GM12801 (cell line): ENCODE results near the gene S100P.

Source experiments
- TF ChIP-seq, protein P1 (sequence below): IDR thresholded peaks from one replicate; pipeline ENCODE4 v1.5.1; 2011; ENCODE audit warnings: control low read depth; ENCODE audit not compliant: insufficient read length; ENCODE audit errors: extremely low read depth

Gene S100P

DNA sequence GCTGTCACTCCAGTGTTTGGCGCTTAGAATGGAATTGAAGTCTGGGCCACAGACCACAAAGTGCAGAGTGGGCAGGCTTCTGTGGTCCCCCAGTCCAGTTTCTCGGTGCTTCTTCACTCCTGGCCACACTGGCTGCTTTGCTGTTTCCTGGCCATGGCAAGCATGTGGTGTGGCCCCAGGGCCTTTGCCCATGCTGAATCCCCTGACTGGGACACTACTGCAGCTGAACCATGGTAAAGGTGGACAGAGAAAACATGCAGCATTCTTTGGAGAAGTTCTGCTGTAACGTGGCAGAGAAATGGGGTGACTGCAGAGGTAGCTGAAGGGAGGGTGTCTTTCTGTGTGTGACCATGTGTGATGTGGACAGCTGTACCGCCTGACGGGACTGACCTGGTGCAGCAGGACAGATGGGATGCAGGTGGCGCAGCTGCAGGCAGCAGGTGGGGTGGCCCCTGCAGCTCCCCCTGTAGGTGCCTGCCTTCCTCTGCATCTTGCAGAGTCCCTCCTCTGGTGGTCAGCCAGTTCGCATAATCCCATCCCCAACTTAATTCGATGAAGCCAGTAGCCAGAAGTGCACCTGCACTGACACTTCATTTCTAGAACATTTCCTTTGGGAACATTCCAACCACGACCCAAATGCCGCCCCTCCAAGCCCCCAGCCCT lies 13.2 kb upstream of the S100P start:
- TF ChIP-seq, protein P1, sequence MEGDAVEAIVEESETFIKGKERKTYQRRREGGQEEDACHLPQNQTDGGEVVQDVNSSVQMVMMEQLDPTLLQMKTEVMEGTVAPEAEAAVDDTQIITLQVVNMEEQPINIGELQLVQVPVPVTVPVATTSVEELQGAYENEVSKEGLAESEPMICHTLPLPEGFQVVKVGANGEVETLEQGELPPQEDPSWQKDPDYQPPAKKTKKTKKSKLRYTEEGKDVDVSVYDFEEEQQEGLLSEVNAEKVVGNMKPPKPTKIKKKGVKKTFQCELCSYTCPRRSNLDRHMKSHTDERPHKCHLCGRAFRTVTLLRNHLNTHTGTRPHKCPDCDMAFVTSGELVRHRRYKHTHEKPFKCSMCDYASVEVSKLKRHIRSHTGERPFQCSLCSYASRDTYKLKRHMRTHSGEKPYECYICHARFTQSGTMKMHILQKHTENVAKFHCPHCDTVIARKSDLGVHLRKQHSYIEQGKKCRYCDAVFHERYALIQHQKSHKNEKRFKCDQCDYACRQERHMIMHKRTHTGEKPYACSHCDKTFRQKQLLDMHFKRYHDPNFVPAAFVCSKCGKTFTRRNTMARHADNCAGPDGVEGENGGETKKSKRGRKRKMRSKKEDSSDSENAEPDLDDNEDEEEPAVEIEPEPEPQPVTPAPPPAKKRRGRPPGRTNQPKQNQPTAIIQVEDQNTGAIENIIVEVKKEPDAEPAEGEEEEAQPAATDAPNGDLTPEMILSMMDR = no peak

DNA sequence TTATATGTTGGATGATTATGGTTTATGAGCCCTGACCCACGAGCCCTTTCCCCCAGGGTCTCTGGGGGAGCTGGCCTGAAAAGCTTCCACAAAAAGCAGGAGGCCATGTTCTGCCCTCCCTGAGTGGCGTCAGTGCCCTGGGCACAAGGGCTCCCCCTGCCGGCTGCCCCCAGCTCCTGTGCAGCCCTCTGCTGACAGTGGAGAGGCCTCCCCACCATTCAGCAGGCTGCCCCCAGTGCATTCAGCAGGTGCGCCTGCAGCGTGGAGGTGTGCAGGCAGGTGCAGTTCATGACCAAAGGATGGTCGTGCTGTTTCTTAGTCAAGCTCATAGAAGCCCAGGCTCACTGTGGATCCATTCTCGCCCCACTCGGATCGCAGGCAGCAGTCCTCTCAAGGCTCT lies 12.5 kb upstream of the S100P start:
- TF ChIP-seq, protein P1 = no peak

DNA sequence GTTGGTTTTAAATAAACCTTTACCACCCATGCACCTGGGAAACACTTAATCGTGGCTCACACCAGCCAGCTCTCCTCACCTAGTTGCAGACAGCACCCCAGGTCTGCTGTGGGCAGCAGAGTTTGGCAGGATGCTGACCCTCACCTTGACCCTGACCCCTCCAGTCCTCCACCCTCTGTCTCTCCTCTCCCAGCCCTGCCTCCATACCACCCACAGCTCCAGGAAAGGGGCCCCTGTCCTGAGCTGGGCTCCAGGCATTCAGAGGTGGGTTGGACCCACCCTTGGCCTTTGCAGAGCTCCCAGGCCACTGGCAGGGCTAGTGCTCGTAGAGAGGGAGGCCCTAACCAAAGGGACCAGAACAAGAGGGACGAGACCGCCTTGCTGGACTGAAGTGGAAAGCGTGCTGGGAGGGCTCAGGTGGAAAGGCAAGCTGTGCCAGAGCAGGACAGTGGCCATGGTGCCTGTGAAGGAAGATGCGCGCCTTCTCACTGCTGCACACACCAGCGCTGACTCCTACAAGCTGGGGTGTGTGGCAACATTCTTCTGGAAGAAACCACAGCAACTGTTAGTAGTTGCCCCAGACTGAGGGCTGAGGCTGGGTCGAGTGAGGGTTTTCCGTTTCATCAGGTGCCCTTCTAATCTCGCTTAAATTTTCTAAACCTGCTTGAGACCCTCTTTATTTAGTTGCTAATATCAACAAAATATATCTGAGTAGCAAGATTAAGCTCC lies 10.7 kb upstream of the S100P start:
- TF ChIP-seq, protein P1 = no peak

DNA sequence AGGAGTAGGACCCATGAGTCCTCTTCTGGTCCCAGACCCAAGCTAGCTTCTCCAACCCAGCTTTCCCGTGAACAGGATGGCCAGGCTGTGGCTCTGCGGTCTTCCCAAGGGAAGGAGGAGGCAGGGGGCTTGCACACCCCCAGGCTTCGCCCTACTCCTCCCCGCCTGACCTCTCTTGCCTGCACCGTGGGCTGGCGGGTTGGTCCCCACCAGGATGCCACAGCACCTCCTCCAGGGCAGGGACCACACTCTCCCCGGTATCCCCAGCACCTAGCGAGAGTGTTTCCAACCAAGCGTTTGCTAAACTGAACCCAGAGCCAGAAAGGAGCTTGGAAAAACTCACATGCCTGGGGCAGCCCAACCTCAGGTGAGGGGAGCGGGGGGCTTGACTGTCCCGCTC lies 9.0 kb upstream of the S100P start:
- TF ChIP-seq, protein P1 = no peak

DNA sequence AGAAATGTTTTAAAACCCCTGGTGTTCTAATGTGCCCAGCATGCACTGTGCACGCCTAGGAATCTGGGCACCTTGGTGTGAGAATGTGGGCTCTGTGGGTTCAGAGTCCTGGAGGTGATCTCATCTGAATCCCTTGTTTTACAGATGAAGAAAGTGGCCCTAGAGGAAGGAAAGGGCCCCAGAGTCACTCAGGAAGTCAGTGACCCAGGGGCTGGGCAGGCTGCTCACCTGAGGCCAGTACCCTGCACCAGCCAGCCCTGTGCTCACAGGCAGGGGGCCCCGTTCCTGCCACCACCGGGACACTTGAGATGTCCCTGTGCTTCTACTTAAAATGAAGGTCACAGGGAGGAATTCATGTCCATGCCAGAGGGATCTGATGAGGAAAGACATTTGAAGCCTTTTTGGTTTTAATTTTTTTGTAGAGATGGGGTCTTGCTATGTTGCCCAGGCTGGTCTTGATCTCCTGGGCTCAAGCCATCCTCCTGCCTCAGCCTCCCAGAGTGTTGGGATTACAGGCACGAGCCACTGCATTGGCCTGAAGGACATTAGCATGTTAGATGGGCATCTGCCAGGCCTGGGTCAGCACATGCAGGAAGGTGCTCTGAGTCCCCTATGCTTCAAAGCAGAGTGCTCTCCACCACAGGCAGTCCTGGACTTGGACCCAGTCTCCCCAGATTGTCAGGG lies 7.4 kb upstream of the S100P start:
- TF ChIP-seq, protein P1 = no peak

DNA sequence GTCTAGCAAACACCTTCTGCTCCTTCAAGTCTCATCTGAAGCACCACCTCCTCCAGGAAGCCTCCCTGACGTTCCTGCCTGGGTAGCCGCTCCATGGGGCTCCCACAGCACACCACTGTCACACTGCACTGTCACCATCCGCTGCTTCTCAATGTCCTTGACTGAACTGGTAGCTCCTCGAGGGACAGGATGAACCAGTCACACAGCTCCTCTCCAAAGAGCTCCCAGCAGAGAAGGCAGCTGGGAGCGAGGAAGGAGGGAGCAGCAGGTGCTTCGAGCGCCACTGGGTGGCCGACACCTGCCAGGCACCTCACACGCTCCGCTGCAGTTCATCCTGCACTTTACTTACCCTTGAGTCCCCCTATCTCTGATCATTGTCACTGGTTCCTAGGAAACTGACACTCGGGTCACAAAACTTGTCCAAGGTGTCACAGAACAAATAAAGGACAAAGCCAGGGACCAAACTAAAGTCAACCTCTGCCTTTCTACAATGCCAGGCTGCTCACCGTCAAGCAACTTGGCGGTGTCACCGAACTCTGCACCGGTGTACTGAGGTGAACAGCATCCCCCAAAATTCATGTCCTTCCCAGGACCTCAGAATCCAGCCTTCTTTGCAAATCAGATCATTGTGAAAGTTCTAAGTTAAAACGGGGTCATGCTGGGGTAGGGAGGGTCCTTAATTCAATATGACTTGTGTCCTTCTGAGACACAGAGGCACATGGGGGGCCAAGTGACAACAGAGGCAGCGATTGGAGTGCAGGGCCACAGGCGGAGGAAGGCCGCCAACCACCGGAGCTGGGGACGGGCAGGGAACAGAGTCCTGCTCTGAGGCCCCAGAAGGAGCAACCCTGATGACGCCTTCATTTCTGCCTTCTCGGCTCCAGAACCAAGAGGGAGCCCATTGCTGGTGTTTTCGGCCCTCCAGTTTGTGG lies 5.5 kb upstream of the S100P start:
- TF ChIP-seq, protein P1 = no peak
